OCI-LY7 (cell line): ENCODE measurements around the gene SLC2A10. TPM values are rescaled to one million over a fixed set of nuclear protein-coding genes. Genes with fewer than 3 reads are reported as not detected.

Source experiments
- BruUV-seq: library from RNA; stranded (reverse); fragments of 400-500 nt; replicated peaks from 2 replicates; lab custom pipeline; 2021; lab: Mats Ljungman, UMichigan
- CTCF ChIA-PET: fragments of 300-600 bp; sonication (Branson Sonifier 250); formaldehyde crosslinking; loops from one replicate; lab custom pipeline; 2022; ENCODE audit warnings: antibody characterized with exemption; ENCODE audit not compliant: unreplicated experiment; lab: Charles Lee
- POLR2A ChIA-PET: fragments of 300-600 bp; sonication (Branson Sonifier 250); formaldehyde crosslinking; loops from one replicate; lab custom pipeline; 2022; ENCODE audit warnings: antibody characterized with exemption; lab: Charles Lee
- DNase-seq: peaks from one replicate; pipeline ENCODE4 v3.0.0-alpha.2; 2015; ENCODE audit warnings: low spot score
- H2AFZ ChIP-seq: fragments of 200-600 bp; sonication (generic), shearing (Covaris generic); 2 replicates; pipeline ENCODE4 v1.6.1; 2014; ENCODE audit warnings: mild to moderate bottlenecking, antibody characterized with exemption, low read length, moderate library complexity
- H3K27ac ChIP-seq: fragments of 200-600 bp; sonication (generic); 2 replicates; pipeline ENCODE4 v1.5.1; 2014; ENCODE audit warnings: mixed run types, low read depth, mild to moderate bottlenecking, moderate library complexity, low read length, inconsistent platforms; ENCODE audit not compliant: poor library complexity, severe bottlenecking
- H3K36me3 ChIP-seq: fragments of 200-600 bp; sonication (generic); 2 replicates; pipeline ENCODE4 v1.6.1; 2014; ENCODE audit warnings: mild to moderate bottlenecking, antibody characterized with exemption, low read length, moderate library complexity, mixed read lengths; ENCODE audit not compliant: insufficient read depth
- H3K4me1 ChIP-seq: fragments of 200-600 bp; sonication (generic); 2 replicates; pipeline ENCODE4 v1.5.1; 2014; ENCODE audit warnings: mild to moderate bottlenecking, low read length; ENCODE audit not compliant: insufficient read depth, poor library complexity, severe bottlenecking
- H3K4me2 ChIP-seq: fragments of 200-600 bp; sonication (generic); 2 replicates; pipeline ENCODE4 v1.6.1; 2014; ENCODE audit warnings: mild to moderate bottlenecking, low read length
- H3K4me3 ChIP-seq: fragments of 200-600 bp; sonication (generic); 2 replicates; pipeline ENCODE4 v1.5.1; 2014; ENCODE audit warnings: mild to moderate bottlenecking, low read depth, low read length; ENCODE audit not compliant: poor library complexity, severe bottlenecking
- H3K79me2 ChIP-seq: fragments of 200-600 bp; sonication (generic); 2 replicates; pipeline ENCODE4 v1.6.1; 2016; ENCODE audit warnings: low read depth, mild to moderate bottlenecking, low read length, moderate library complexity, mixed read lengths; ENCODE audit not compliant: insufficient read depth
- H3K9me2 ChIP-seq: fragments of 200-600 bp; sonication (generic); 2 replicates; pipeline ENCODE4 v1.6.1; 2016; ENCODE audit warnings: mild to moderate bottlenecking, low read length, mixed read lengths; ENCODE audit not compliant: insufficient read depth
- H3K9me3 ChIP-seq: fragments of 200-600 bp; sonication (generic); 2 replicates; pipeline ENCODE4 v1.6.1; 2014; ENCODE audit warnings: mild to moderate bottlenecking, mixed run types, low read length, mixed read lengths
- H4K20me1 ChIP-seq: fragments of 200-600 bp; sonication (generic); 2 replicates; pipeline ENCODE4 v1.6.1; 2014; ENCODE audit warnings: mild to moderate bottlenecking, antibody characterized with exemption, low read length, moderate library complexity, mixed read lengths; ENCODE audit not compliant: insufficient read depth
- CTCF ChIP-seq: fragments of 200-600 bp; sonication (generic); conservative IDR thresholded peaks from 2 replicates; pipeline ENCODE4 v1.5.1; 2014; ENCODE audit warnings: mild to moderate bottlenecking, antibody characterized with exemption, low read length, moderate library complexity, mixed read lengths
- EZH2phosphoT487 ChIP-seq: fragments of 200-600 bp; sonication (generic); IDR thresholded peaks from 2 replicates; pipeline ENCODE4 v1.6.1; 2018; ENCODE audit warnings: low read depth, borderline replicate concordance, mild to moderate bottlenecking, mixed run types, antibody characterized with exemption, low read length, moderate library complexity, mixed read lengths
- intact Hi-C: fragments of 100-400 bp; cut with micrococcal nuclease; formaldehyde crosslinking; loops from one replicate; pipeline ENCODE4 v1.10.0; 2022; ENCODE audit not compliant: unreplicated experiment
- total RNA-seq, 2 experiments: library from RNA; depleted of rRNA in 1 of 2; stranded (reverse); fragments of >200 nt in 1 of 2; shearing (Covaris generic) in 1 of 2; gene quantifications; 2 replicates each; pipeline ENCODE4 v1.2.3, GENCODE V29; 2014 to 2022

SLC2A10 gene
- total RNA-seq, 2 experiments from 2014 or later, result not detected

GRCh38 chr20:46689754-46690085 lies 19.7 kb upstream of the SLC2A10 start:
- intact Hi-C loops, result loop anchor here (5.0 kb wide), 2 partner anchors 717 to 897 kb away; partner anchors contain the start of genes DNTTIP1, WFDC3 and ZNF335
- Histone ChIP-seq H3K4me1 (peaks cover 34% of the 10 kb centered on the region), H2AFZ (peak overlapping the region; percentile 68; the same call in 1 of the 2 replicates), H3K79me2 (peaks cover 45% of the 10 kb centered on the region), H3K27ac (peak overlapping the region; percentile 63), H3K4me3 (peak overlapping the region; percentile 74), H3K9me2 (no peaks in the 10 kb centered on the region), H3K36me3 (peaks cover 36% of the 10 kb centered on the region), H3K9me3 (peaks cover 11% of the 10 kb centered on the region; the same call in 1 of the 2 replicates), H4K20me1 (peaks cover 20% of the 10 kb centered on the region; the same call in 1 of the 2 replicates), H3K4me2 (peak overlapping the region; percentile 81)
- BruUV-seq, result no TSS peak
- CTCF ChIA-PET, result interaction anchor here (1.1 to 1.3 kb wide), 2 partner anchors 10 to 14 kb away, joined by 3 read pairs; no protein-coding TSS in a partner anchor
- TF ChIP-seq EZH2phosphoT487, result no peak
- TF ChIP-seq CTCF, result no peak
- DNase-seq, result no peak
- POLR2A ChIA-PET, result interaction anchor here (0.6 to 1.8 kb wide), 3 partner anchors 10 to 423 kb away, joined by 4 to 7 read pairs (median 5); no protein-coding TSS in a partner anchor

- Histone ChIP-seq H3K4me2 (peak overlapping the region; percentile 81), H3K9me2 (no peaks in the 10 kb centered on the region), H3K79me2 (peaks cover 38% of the 10 kb centered on the region), H3K4me3 (peak overlapping the region; percentile 74), H3K4me1 (peaks cover 34% of the 10 kb centered on the region), H3K36me3 (peaks cover 28% of the 10 kb centered on the region), H2AFZ (peak overlapping the region; percentile 68), H3K27ac (peak overlapping the region; percentile 63), H4K20me1 (peaks cover 20% of the 10 kb centered on the region; the same call in 1 of the 2 replicates), H3K9me3 (peaks cover 11% of the 10 kb centered on the region; the same call in 1 of the 2 replicates)
- POLR2A ChIA-PET, result interaction anchor here (0.6 to 1.8 kb wide), 4 partner anchors 10 to 1657 kb away, joined by 3 to 7 read pairs (median 4); no protein-coding TSS in a partner anchor
- no TSS peak for BruUV-seq
- no peak for TF ChIP-seq EZH2phosphoT487
- no peak for TF ChIP-seq CTCF
- no peak for DNase-seq
- intact Hi-C loops, result no loop called here
- CTCF ChIA-PET, result interaction anchor here (1.1 to 1.3 kb wide), 2 partner anchors 10 to 13 kb away, joined by 3 read pairs; no protein-coding TSS in a partner anchor
Observed at GRCh38 chr20:46690219-46691106, 19.0 kb upstream of the SLC2A10 start.
